ENCODE measurements around the gene SLC48A1.

GRCh38 chr12:47745485-47746041 is 27.5 kb upstream of the SLC48A1 start:
- no peak for TF ChIP-seq EZH2 (IDR thresholded peaks at IDR 0.05; ENCODE audit: low read length)
- no peak for TF ChIP-seq CTCF (optimal IDR thresholded peaks at IDR 0.05 in 1 of 3, IDR thresholded peaks at IDR 0.05 in 1 of 3, conservative IDR thresholded peaks at IDR 0.05 in 1 of 3; ENCODE audit: extremely low read depth in 1 of 3, insufficient read depth in 2 of 3, low read length in 3 of 3)
